HEK293T (cell line): Measurements from ENCODE around the gene MEF2D.

Experiments
- CTCF ChIA-PET: fragments of 350-600 bp; formaldehyde crosslinking; extraction: SDS; loops from one replicate; lab custom pipeline; 2021; ENCODE audit warnings: antibody characterized with exemption, inconsistent platforms; lab: Yijun Ruan, JAX
- POLR2A ChIA-PET: fragments of 350-600 bp; formaldehyde crosslinking; extraction: SDS; loops from one replicate; lab custom pipeline; 2020; ENCODE audit warnings: antibody characterized with exemption, inconsistent platforms; lab: Yijun Ruan, JAX
- DNase-seq: peaks from one replicate; pipeline ENCODE4 v3.0.0; 2012; ENCODE audit warnings: mixed read lengths; ENCODE audit errors: extremely low spot score
- ARNT ChIP-seq: fragments of 450-650 bp; IDR thresholded peaks from 2 replicates; pipeline ENCODE4 v1.6.1; 2017; ENCODE audit warnings: mild to moderate bottlenecking
- BHLHE40 ChIP-seq: fragments of 450-650 bp; IDR thresholded peaks from 2 replicates; pipeline ENCODE4 v1.6.1; 2016; ENCODE audit warnings: mild to moderate bottlenecking, moderate library complexity, borderline replicate concordance
- CTBP1 ChIP-seq: fragments of 450-650 bp; IDR thresholded peaks from 2 replicates; pipeline ENCODE4 v1.6.1; 2016; ENCODE audit warnings: borderline replicate concordance
- ELF4 ChIP-seq: fragments of 450-650 bp; IDR thresholded peaks from 2 replicates; pipeline ENCODE4 v1.6.1; 2017; ENCODE audit warnings: antibody characterized with exemption
- FOXA1 ChIP-seq: fragments of 450-650 bp; IDR thresholded peaks from 2 replicates; pipeline ENCODE4 v1.6.1; 2016; ENCODE audit warnings: mild to moderate bottlenecking
- FOXK2 ChIP-seq: fragments of 450-650 bp; IDR thresholded peaks from 2 replicates; pipeline ENCODE4 v1.6.1; 2016; ENCODE audit warnings: mild to moderate bottlenecking
- FOXM1 ChIP-seq: fragments of 450-650 bp; IDR thresholded peaks from 2 replicates; pipeline ENCODE4 v1.6.1; 2017; ENCODE audit warnings: mild to moderate bottlenecking, borderline replicate concordance
- HDGF ChIP-seq: fragments of 450-650 bp; IDR thresholded peaks from 2 replicates; pipeline ENCODE4 v1.6.1; 2017; ENCODE audit warnings: antibody characterized with exemption, borderline replicate concordance
- L3MBTL2 ChIP-seq: fragments of 450-650 bp; conservative IDR thresholded peaks from 2 replicates; pipeline ENCODE4 v1.6.1; 2016; ENCODE audit warnings: mild to moderate bottlenecking
- LEF1 ChIP-seq: fragments of 450-650 bp; IDR thresholded peaks from 2 replicates; pipeline ENCODE4 v1.6.1; 2017; ENCODE audit warnings: mild to moderate bottlenecking, borderline replicate concordance
- NFRKB ChIP-seq: fragments of 450-650 bp; IDR thresholded peaks from 2 replicates; pipeline ENCODE4 v1.6.1; 2016; ENCODE audit warnings: mild to moderate bottlenecking, moderate library complexity
- SP1 ChIP-seq: fragments of 450-650 bp; IDR thresholded peaks from 2 replicates; pipeline ENCODE4 v1.6.1; 2017
- SUZ12 ChIP-seq: fragments of 450-650 bp; IDR thresholded peaks from 2 replicates; pipeline ENCODE4 v1.6.1; 2016; ENCODE audit warnings: mild to moderate bottlenecking
- TARDBP ChIP-seq: fragments of 450-650 bp; IDR thresholded peaks from 2 replicates; pipeline ENCODE4 v1.6.1; 2016
- ZNF384 ChIP-seq: fragments of 450-650 bp; IDR thresholded peaks from 2 replicates; pipeline ENCODE4 v1.6.1; 2016
- TF ChIP-seq, protein P1 (sequence below): fragments of 450-650 bp; IDR thresholded peaks from 2 replicates; pipeline ENCODE4 v1.6.1; 2016

Gene MEF2D

DNA sequence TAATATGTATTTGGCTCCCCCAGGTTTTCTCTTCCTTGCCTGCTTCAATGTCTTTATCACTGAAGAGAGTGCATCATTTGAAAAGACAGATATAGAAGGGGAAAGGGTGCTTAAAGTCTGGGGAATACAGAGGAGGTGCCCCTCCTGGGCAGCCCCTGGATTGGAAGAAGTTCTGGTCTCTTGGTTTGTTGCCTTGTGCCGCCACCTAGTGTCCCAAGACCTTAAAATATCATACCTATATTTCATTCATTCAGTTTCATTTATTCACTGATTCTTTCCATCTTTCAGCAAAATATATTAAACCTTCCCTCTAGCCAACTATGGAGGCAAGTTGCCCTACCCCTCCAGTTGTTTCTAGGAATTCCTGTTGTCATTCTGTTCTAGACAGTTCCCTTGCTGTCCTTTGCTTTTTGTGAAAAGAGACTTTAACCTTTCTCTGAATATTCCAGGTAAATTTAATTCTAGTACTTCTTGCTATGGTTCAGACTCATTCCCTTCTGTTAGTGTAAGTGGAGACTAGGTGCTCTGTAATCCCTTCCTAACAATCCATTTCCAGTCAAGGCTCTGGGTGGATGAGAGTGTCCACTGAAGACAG is 56.1 kb downstream of the MEF2D start:
- ChIA-PET CTCF (interaction anchor here (0.9 to 3.5 kb wide), 5 partner anchors 29 to 93 kb away, joined by 3 to 125 read pairs (median 26); no protein-coding TSS in a partner anchor), POLR2A (no interaction called here)
- TF ChIP-seq LEF1, result no peak
- no peak for TF ChIP-seq CTBP1
- no peak for TF ChIP-seq FOXA1
- TF ChIP-seq ELF4, result no peak
- no peak for TF ChIP-seq ZNF384
- no peak for TF ChIP-seq FOXM1
- TF ChIP-seq, protein P1, sequence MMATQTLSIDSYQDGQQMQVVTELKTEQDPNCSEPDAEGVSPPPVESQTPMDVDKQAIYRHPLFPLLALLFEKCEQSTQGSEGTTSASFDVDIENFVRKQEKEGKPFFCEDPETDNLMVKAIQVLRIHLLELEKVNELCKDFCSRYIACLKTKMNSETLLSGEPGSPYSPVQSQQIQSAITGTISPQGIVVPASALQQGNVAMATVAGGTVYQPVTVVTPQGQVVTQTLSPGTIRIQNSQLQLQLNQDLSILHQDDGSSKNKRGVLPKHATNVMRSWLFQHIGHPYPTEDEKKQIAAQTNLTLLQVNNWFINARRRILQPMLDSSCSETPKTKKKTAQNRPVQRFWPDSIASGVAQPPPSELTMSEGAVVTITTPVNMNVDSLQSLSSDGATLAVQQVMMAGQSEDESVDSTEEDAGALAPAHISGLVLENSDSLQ, result no peak
- TF ChIP-seq HDGF, result no peak
- peak; percentile 66 for DNase-seq

DNA sequence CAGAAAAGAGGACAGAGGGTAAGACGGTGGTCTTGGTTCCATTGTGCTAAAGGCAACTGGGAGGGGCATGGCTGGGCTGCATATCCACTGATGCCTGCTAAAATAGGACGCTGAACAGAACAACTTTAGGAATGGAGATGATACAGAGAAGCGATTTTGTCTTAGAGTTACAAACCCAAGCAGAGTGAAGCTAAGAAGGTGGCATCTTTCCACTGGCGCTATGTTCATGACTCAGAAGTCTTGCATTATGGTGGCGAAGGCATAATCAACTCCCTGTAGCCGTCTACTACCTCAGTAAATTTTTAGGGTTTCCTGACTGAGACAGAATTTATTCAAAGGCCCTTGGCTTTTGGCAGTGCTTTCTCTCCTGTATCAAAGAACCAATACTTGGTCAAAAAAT is 57.3 kb downstream of the MEF2D start:
- no peak for TF ChIP-seq NFRKB
- no peak for TF ChIP-seq ARNT
- TF ChIP-seq CTBP1, result no peak
- TF ChIP-seq HDGF, result no peak
- no peak for TF ChIP-seq LEF1
- TF ChIP-seq ZNF384, result no peak
- TF ChIP-seq L3MBTL2, result no peak
- TF ChIP-seq SUZ12, result no peak
- TF ChIP-seq FOXA1, result no peak
- TF ChIP-seq, protein P1, result no peak
- no peak for TF ChIP-seq BHLHE40
- no peak for DNase-seq
- ChIA-PET CTCF (interaction anchor here (0.6 to 3.5 kb wide), 2 partner anchors 45 to 57 kb away, joined by 3 to 39 read pairs; no protein-coding TSS in a partner anchor), POLR2A (no interaction called here)

- POLR2A ChIA-PET, result no interaction called here
Measured at GRCh38 chr1:156440654-156441437, 59.7 kb downstream of the MEF2D start.

DNA sequence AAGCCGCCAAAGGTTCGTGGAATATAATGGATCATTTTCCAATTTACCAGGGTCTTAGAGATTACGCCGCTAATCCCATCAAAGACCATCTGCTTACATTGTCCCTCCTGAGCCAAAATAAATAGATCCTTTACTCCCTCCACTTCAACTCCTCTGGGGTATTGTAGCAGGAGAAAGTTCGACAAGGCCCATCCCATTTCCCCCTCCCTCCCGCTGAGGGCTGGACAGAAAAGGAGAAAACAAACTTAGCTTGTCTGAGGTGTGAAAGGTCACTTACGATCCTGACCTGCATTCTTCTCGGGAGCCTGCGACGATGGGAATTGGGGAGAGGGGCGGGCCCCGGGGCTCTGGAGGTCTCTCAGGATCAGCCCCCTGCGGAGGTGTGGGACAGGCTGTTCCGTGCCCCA is 60.8 kb downstream of the MEF2D start:
- POLR2A ChIA-PET, result interaction anchor here (0.6 kb wide), 1 partner anchor 102 kb away, joined by 4 read pairs; the partner anchor contains the start of gene CCT3
- CTCF ChIA-PET, result interaction anchor here (1.0 to 1.7 kb wide), 2 partner anchors 54 to 57 kb away, joined by 4 to 10 read pairs; no protein-coding TSS in a partner anchor
- no peak for TF ChIP-seq CTBP1
- no peak for TF ChIP-seq ELF4
- TF ChIP-seq FOXA1, result no peak
- TF ChIP-seq ZNF384, result no peak
- no peak for TF ChIP-seq FOXK2
- TF ChIP-seq NFRKB, result no peak
- TF ChIP-seq L3MBTL2, result no peak
- TF ChIP-seq SP1, result no peak
- no peak for TF ChIP-seq BHLHE40
- TF ChIP-seq, protein P1, result no peak
- no peak for TF ChIP-seq ARNT
- TF ChIP-seq HDGF, result no peak
- TF ChIP-seq LEF1, result no peak
- no peak for TF ChIP-seq FOXM1
- TF ChIP-seq SUZ12, result no peak
- TF ChIP-seq TARDBP, result no peak
- no peak for DNase-seq

More at GRCh38 chr1:156440654-156441437, 59.7 kb downstream of the MEF2D start:
- no peak for DNase-seq
- no peak for TF ChIP-seq LEF1
- TF ChIP-seq SP1, result no peak
- no peak for TF ChIP-seq BHLHE40
- TF ChIP-seq ZNF384, result no peak
- TF ChIP-seq CTBP1, result no peak
- no peak for TF ChIP-seq SUZ12
- no peak for TF ChIP-seq ARNT
- TF ChIP-seq, protein P1, result no peak
- no peak for TF ChIP-seq L3MBTL2
- TF ChIP-seq NFRKB, result no peak
- TF ChIP-seq HDGF, result no peak
- TF ChIP-seq TARDBP, result no peak
- TF ChIP-seq FOXA1, result no peak
- CTCF ChIA-PET, result interaction anchor here (1.0 to 3.5 kb wide), 3 partner anchors 55 to 58 kb away, joined by 4 to 39 read pairs (median 10); no protein-coding TSS in a partner anchor
